GM23338 (cell line): ENCODE measurements around the gene OS9. TPM values are rescaled to one million over a fixed set of nuclear protein-coding genes. Genes with fewer than 3 reads are reported as not detected.
"Not testable (repeated sequence)": the region's sequence is repeated elsewhere in the genome, so short reads cannot be mapped to it uniquely, and the experiment has no call there.

Experiments
- ATAC-seq: fragments of 200-7000 bp; cut with Tn5 transposase; 3 replicates; pipeline ENCODE4 v1.9.1; 2020
- DNase-seq: peaks from one replicate; pipeline ENCODE4 v3.0.0-alpha.2; 2015; ENCODE audit warnings: low spot score
- H2AFZ ChIP-seq: fragments of 200-600 bp; sonication (generic); 2 replicates; pipeline ENCODE4 v1.8.0; 2016; ENCODE audit warnings: antibody characterized with exemption, mild to moderate bottlenecking, moderate library complexity
- H3F3A ChIP-seq: fragments of 200-600 bp; sonication (generic); replicated peaks from 2 replicates; pipeline ENCODE4 v1.8.0; 2017; ENCODE audit warnings: antibody characterized with exemption, mixed run types, low read depth
- H3K27ac ChIP-seq: fragments of 200-600 bp; sonication (generic); 2 replicates; pipeline ENCODE4 v1.6.1; 2016; ENCODE audit warnings: low read depth
- H3K27me3 ChIP-seq: fragments of 200-600 bp; sonication (generic); 2 replicates; pipeline ENCODE4 v1.8.0; 2016; ENCODE audit warnings: mild to moderate bottlenecking, mixed run types, moderate library complexity; ENCODE audit not compliant: insufficient read depth
- H3K36me3 ChIP-seq: fragments of 200-600 bp; sonication (generic); 2 replicates; pipeline ENCODE4 v1.8.0; 2016; ENCODE audit warnings: mild to moderate bottlenecking; ENCODE audit not compliant: insufficient read depth
- H3K4me1 ChIP-seq: fragments of 200-600 bp; sonication (generic); 2 replicates; pipeline ENCODE4 v1.8.0; 2016; ENCODE audit warnings: mild to moderate bottlenecking, moderate library complexity; ENCODE audit not compliant: insufficient read depth
- H3K4me2 ChIP-seq: fragments of 200-600 bp; sonication (generic); 2 replicates; pipeline ENCODE4 v1.7.1; 2017; ENCODE audit warnings: mixed run types
- H3K4me3 ChIP-seq: fragments of 200-600 bp; sonication (generic); 2 replicates; pipeline ENCODE4 v1.6.1; 2016; ENCODE audit warnings: mixed run types
- H3K79me2 ChIP-seq: fragments of 200-600 bp; sonication (generic); replicated peaks from 2 replicates; pipeline ENCODE4 v1.8.0; 2017; ENCODE audit warnings: mild to moderate bottlenecking; ENCODE audit not compliant: insufficient read depth
- H3K9me2 ChIP-seq: fragments of 200-600 bp; sonication (generic); 2 replicates; pipeline ENCODE4 v1.8.0; 2017; ENCODE audit not compliant: insufficient read depth
- H4K20me1 ChIP-seq: fragments of 200-600 bp; sonication (generic); replicated peaks from 2 replicates; pipeline ENCODE4 v1.8.0; 2017; ENCODE audit warnings: mild to moderate bottlenecking; ENCODE audit not compliant: insufficient read depth
- H3K27ac Mint-ChIP-seq: 2 replicates; pipeline ENCODE4 v1.8.0; 2020; ENCODE audit warnings: inconsistent platforms, mild to moderate bottlenecking, moderate library complexity, mixed read lengths
- H3K27me3 Mint-ChIP-seq: 3 replicates; pipeline ENCODE4 v1.8.0; 2022; ENCODE audit warnings: low read depth, mild to moderate bottlenecking, moderate library complexity, mixed read lengths, inconsistent platforms; ENCODE audit not compliant: insufficient read depth, poor library complexity
- H3K36me3 Mint-ChIP-seq: 3 replicates; pipeline ENCODE4 v1.8.0; 2021; ENCODE audit warnings: low read depth, mild to moderate bottlenecking, inconsistent platforms, moderate library complexity, mixed read lengths
- H3K4me1 Mint-ChIP-seq: 3 replicates; pipeline ENCODE4 v1.8.0; 2020; ENCODE audit warnings: mild to moderate bottlenecking, inconsistent platforms, mixed read lengths
- H3K4me3 Mint-ChIP-seq: 3 replicates; pipeline ENCODE4 v1.8.0; 2021; ENCODE audit warnings: moderate library complexity, mild to moderate bottlenecking, inconsistent platforms, mixed read lengths
- H3K9me3 Mint-ChIP-seq: 3 replicates; pipeline ENCODE4 v1.8.0; 2020; ENCODE audit warnings: moderate library complexity, mild to moderate bottlenecking, inconsistent platforms, mixed read lengths
- CREB1 ChIP-seq: fragments of 250-450 bp; sonication (Bioruptor Pico); IDR thresholded peaks from 2 replicates; pipeline ENCODE4 v1.5.0; 2020; ENCODE audit warnings: low read depth, mild to moderate bottlenecking, moderate library complexity
- EZH2 ChIP-seq: fragments of 200-600 bp; sonication (generic); IDR thresholded peaks from one replicate; pipeline ENCODE4 v1.8.0; 2017; ENCODE audit warnings: antibody characterized with exemption, mild to moderate bottlenecking, low read depth; ENCODE audit not compliant: unreplicated experiment
- NANOG ChIP-seq: IDR thresholded peaks from 2 replicates; pipeline ENCODE4 v1.6.1; 2016; ENCODE audit warnings: antibody characterized with exemption, borderline replicate concordance
- POLR2AphosphoS5 ChIP-seq: IDR thresholded peaks from 2 replicates; pipeline ENCODE4 v1.6.1; 2016; ENCODE audit warnings: antibody characterized with exemption, low read depth
- ZNF114 ChIP-seq: fragments of 250-450 bp; sonication (Bioruptor Pico); IDR thresholded peaks from 2 replicates; pipeline ENCODE4 v1.5.0; 2020; ENCODE audit warnings: mild to moderate bottlenecking, moderate library complexity
- polyA plus RNA-seq: library from polyadenylated mRNA; unstranded; fragments of >200 nt; fragmentation: Nextera tagmentation; extraction: Ambion mirVana; gene quantifications from 2 replicates; pipeline ENCODE4 v1.2.1, GENCODE V29; 2016
- total RNA-seq: library from RNA; depleted of rRNA; stranded (reverse); fragments of >200 nt; shearing (Covaris generic); gene quantifications from 2 replicates; pipeline ENCODE4 v1.2.3, GENCODE V29; 2014
- TF ChIP-seq, protein P1 (sequence below): IDR thresholded peaks from 2 replicates; pipeline ENCODE4 v1.6.1; 2016; ENCODE audit warnings: antibody characterized with exemption
- TF ChIP-seq, protein P2 (sequence below): IDR thresholded peaks from one replicate; pipeline ENCODE4 v1.6.1; 2018; ENCODE audit warnings: antibody characterized with exemption; ENCODE audit not compliant: unreplicated experiment

The OS9 gene
- total and polyA plus RNA-seq, 2 experiments from 2014 or later: 27.5 to 79.7 TPM

DNA sequence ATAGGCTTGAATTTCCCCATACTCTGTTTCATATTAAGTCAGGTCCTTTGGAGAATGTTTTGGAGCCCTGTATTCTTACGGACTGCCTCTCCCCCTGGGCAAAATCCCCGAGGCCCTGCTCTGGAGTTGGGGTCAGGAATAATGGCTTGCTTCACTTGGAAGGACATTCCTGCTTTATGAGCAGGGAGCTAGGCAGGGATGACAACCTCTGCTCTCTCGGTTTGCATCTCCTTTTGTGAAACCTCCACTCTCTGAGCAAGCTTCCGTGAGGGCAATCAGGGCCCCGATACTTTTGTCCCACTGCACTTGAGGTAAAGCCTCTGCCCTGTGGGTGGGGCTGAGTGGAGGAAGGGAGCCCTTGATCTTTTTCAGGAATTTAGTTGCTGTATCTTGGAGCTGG lies 19.3 kb downstream of the OS9 start:
- H2AFZ ChIP-seq: no peak overlapping the region
- H3K27ac ChIP-seq: no peak overlapping the region
- H3K4me3 ChIP-seq: no peak overlapping the region
- H3K79me2 ChIP-seq: no peaks in the 10 kb centered on the region
- H3K4me3 Mint-ChIP-seq: no peak overlapping the region
- TF ChIP-seq EZH2: no peak
- TF ChIP-seq, protein P1, sequence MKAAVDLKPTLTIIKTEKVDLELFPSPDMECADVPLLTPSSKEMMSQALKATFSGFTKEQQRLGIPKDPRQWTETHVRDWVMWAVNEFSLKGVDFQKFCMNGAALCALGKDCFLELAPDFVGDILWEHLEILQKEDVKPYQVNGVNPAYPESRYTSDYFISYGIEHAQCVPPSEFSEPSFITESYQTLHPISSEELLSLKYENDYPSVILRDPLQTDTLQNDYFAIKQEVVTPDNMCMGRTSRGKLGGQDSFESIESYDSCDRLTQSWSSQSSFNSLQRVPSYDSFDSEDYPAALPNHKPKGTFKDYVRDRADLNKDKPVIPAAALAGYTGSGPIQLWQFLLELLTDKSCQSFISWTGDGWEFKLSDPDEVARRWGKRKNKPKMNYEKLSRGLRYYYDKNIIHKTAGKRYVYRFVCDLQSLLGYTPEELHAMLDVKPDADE: no peak
- no peak for TF ChIP-seq POLR2AphosphoS5
- H3K9me3 Mint-ChIP-seq: no peaks in the 10 kb centered on the region
- no peak overlapping the region for H3K4me2 ChIP-seq
- no peaks in the 10 kb centered on the region for H3K36me3 ChIP-seq
- peaks cover 4% of the 10 kb centered on the region; the same call in 1 of the 2 replicates for H4K20me1 ChIP-seq
- no peaks in the 10 kb centered on the region for H3F3A ChIP-seq
- no peak for DNase-seq
- H3K27ac Mint-ChIP-seq: no peak overlapping the region
- no peaks in the 10 kb centered on the region for H3K9me2 ChIP-seq
- ATAC-seq: no peak
- peaks cover 8% of the 10 kb centered on the region for H3K36me3 Mint-ChIP-seq
- no peaks in the 10 kb centered on the region for H3K4me1 ChIP-seq
- H3K27me3 ChIP-seq: no peaks in the 10 kb centered on the region
- no peaks in the 10 kb centered on the region for H3K4me1 Mint-ChIP-seq
- H3K27me3 Mint-ChIP-seq: peaks cover 1% of the 10 kb centered on the region

DNA sequence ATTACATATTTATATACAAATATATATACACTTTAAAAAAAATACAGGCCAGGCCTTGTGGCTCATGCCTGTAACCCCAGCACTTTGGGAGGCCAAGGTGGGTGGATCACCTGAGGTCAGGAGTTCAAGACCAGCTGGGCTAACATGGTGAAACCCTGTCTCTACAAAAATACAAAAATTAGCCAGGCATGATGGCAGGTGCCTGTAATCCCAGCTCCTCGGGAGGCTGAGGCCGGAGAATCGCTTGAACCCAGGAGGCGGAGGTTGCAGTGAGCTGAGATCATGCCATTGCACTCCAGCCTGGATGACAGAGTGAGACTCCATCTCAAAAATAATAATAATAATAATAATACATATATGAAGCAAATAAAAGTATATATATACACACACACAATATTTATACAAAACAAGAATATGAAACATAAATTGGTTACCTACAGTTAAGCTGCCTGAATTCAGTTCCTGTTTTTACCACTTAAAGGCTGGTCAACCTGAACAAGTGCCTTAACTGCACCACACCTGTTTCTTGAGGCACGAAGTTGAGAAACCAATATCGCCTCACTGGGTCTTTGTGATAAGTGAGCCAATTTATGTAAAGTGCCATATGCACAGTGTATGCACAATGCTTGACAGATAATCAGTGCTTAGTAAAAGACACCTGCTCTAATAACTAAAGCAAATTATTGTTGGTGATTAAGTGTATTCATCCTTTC lies 21.3 kb downstream of the OS9 start:
- H3K4me1 ChIP-seq, H3K4me3 Mint-ChIP-seq, H3K36me3 ChIP-seq, ATAC-seq, DNase-seq, H3K27me3 ChIP-seq, H3K9me3 Mint-ChIP-seq, H3K27ac Mint-ChIP-seq, H3K9me2 ChIP-seq, H3K4me1 Mint-ChIP-seq, H4K20me1 ChIP-seq, H3K4me2 ChIP-seq, H3K79me2 ChIP-seq, H3K27me3 Mint-ChIP-seq, H3F3A ChIP-seq, H3K4me3 ChIP-seq, H3K27ac ChIP-seq, H2AFZ ChIP-seq: not testable (repeated sequence)
- H3K36me3 Mint-ChIP-seq: peaks cover 19% of the 10 kb centered on the region

DNA sequence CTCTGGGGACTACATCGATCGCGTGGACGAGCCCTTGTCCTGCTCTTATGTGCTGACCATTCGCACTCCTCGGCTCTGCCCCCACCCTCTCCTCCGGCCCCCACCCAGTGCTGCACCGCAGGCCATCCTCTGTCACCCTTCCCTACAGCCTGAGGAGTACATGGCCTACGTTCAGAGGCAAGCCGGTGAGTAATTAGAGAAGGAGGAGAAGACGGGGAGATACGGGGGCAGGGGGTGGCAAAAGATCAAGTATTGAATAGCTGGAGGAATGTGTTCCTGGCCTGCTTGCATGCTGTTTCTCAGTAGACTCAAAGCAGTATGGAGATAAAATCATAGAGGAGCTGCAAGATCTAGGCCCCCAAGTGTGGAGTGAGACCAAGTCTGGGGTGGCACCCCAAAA lies 21.9 kb downstream of the OS9 start:
- no peaks in the 10 kb centered on the region; the same call in 2 of the 3 replicates for H3K4me1 Mint-ChIP-seq
- Histone ChIP-seq H3K36me3 (peaks cover 6% of the 10 kb centered on the region; the same call in 1 of the 2 replicates), H3F3A (no peaks in the 10 kb centered on the region), H3K9me2 (no peaks in the 10 kb centered on the region), H3K4me1 (no peaks in the 10 kb centered on the region), H2AFZ (no peak overlapping the region), H3K4me2 (no peak overlapping the region), H4K20me1 (no peaks in the 10 kb centered on the region), H3K27ac (no peak overlapping the region), H3K27me3 (no peaks in the 10 kb centered on the region), H3K79me2 (no peaks in the 10 kb centered on the region), H3K4me3 (no peak overlapping the region)
- no peak overlapping the region for H3K4me3 Mint-ChIP-seq
- H3K27me3 Mint-ChIP-seq: peaks cover 3% of the 10 kb centered on the region
- H3K36me3 Mint-ChIP-seq: peaks cover 19% of the 10 kb centered on the region
- H3K27ac Mint-ChIP-seq: no peak overlapping the region
- H3K9me3 Mint-ChIP-seq: no peaks in the 10 kb centered on the region
- DNase-seq (no peak), ATAC-seq (no peak)
- TF ChIP-seq, protein P2, sequence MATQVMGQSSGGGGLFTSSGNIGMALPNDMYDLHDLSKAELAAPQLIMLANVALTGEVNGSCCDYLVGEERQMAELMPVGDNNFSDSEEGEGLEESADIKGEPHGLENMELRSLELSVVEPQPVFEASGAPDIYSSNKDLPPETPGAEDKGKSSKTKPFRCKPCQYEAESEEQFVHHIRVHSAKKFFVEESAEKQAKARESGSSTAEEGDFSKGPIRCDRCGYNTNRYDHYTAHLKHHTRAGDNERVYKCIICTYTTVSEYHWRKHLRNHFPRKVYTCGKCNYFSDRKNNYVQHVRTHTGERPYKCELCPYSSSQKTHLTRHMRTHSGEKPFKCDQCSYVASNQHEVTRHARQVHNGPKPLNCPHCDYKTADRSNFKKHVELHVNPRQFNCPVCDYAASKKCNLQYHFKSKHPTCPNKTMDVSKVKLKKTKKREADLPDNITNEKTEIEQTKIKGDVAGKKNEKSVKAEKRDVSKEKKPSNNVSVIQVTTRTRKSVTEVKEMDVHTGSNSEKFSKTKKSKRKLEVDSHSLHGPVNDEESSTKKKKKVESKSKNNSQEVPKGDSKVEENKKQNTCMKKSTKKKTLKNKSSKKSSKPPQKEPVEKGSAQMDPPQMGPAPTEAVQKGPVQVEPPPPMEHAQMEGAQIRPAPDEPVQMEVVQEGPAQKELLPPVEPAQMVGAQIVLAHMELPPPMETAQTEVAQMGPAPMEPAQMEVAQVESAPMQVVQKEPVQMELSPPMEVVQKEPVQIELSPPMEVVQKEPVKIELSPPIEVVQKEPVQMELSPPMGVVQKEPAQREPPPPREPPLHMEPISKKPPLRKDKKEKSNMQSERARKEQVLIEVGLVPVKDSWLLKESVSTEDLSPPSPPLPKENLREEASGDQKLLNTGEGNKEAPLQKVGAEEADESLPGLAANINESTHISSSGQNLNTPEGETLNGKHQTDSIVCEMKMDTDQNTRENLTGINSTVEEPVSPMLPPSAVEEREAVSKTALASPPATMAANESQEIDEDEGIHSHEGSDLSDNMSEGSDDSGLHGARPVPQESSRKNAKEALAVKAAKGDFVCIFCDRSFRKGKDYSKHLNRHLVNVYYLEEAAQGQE: no peak
- TF ChIP-seq POLR2AphosphoS5 (no peak), ZNF114 (no peak), EZH2 (no peak), CREB1 (CRISPR knock-in tag) (no peak), NANOG (no peak)
